ENCODE measurements around the gene GET4.
"Not testable (repeated sequence)": the region's sequence is repeated elsewhere in the genome, so short reads cannot be mapped to it uniquely, and the experiment has no call there.

GET4 gene

GRCh38 chr7:923108-924041 is 47.0 kb downstream of the GET4 start:
- no peak for TF ChIP-seq CTCF (IDR thresholded peaks at IDR 0.05; ENCODE audit: insufficient read depth, missing control alignments)
- FAIRE-seq (no peak), DNase-seq (ENCODE audit: insufficient read length, low spot score) (no peak)

- not testable (repeated sequence) for DNase-seq (ENCODE audit: insufficient read length, low spot score); FAIRE-seq
These were observed 47.7 kb downstream of the GET4 start for GRCh38 chr7:924042-924441.

- no peak for DNase-seq (ENCODE audit: insufficient read length, low spot score)
- no peak for TF ChIP-seq CTCF (IDR thresholded peaks at IDR 0.05; ENCODE audit: insufficient read depth, missing control alignments)
- FAIRE-seq = no peak
These were observed 48.3 kb downstream of the GET4 start for GRCh38 chr7:924541-925231.

GRCh38 chr7:925601-926000 is 49.2 kb downstream of the GET4 start:
- DNase-seq (ENCODE audit: insufficient read length, low spot score) (no peak), FAIRE-seq (no peak)
- TF ChIP-seq CTCF (IDR thresholded peaks at IDR 0.05; ENCODE audit: insufficient read depth, missing control alignments) = no peak

- no peak for FAIRE-seq
- TF ChIP-seq CTCF (IDR thresholded peaks at IDR 0.05; ENCODE audit: insufficient read depth, missing control alignments) = no peak
- DNase-seq (ENCODE audit: insufficient read length, low spot score) = no peak
These were observed 50.0 kb downstream of the GET4 start for GRCh38 chr7:926061-927030.

- no peak for DNase-seq (ENCODE audit: insufficient read length, low spot score)
- no peak for FAIRE-seq
- no peak for TF ChIP-seq CTCF (IDR thresholded peaks at IDR 0.05; ENCODE audit: insufficient read depth, missing control alignments)
These were observed 50.8 kb downstream of the GET4 start for GRCh38 chr7:927031-927671.

- DNase-seq (ENCODE audit: insufficient read length, low spot score) (no peak), FAIRE-seq (no peak)
- TF ChIP-seq CTCF (IDR thresholded peaks at IDR 0.05; ENCODE audit: insufficient read depth, missing control alignments) = no peak
These were observed 53.0 kb downstream of the GET4 start for GRCh38 chr7:929311-929711.

Data from D721Med (cell line).